Activated T-helper 17 cell treated with anti-CD3 and anti-CD28 coated beads, Interleukin-2, amount 50 U/mL, for 72 hours (primary cell): Measurements from ENCODE around the gene CFAP100. TPM values are rescaled to one million over a fixed set of nuclear protein-coding genes. Genes with fewer than 3 reads are reported as not detected.

Source experiments
- ATAC-seq: fragments of 150-1000 bp; cut with Tn5 transposase; replicated peaks from 2 replicates; pipeline ENCODE4 v1.10.0; 2021; ENCODE audit warnings: mild to moderate bottlenecking, moderate library complexity
- H3K27ac Mint-ChIP-seq: one replicate; pipeline ENCODE4 v1.8.0; 2022; ENCODE audit warnings: mixed read lengths
- H3K27me3 Mint-ChIP-seq: one replicate; pipeline ENCODE4 v1.8.0; 2022; ENCODE audit warnings: mixed read lengths
- H3K36me3 Mint-ChIP-seq: one replicate; pipeline ENCODE4 v1.8.0; 2022; ENCODE audit warnings: low read depth, mild to moderate bottlenecking, mixed read lengths
- H3K4me1 Mint-ChIP-seq: one replicate; pipeline ENCODE4 v1.8.0; 2022; ENCODE audit warnings: mixed read lengths
- H3K4me3 Mint-ChIP-seq: one replicate; pipeline ENCODE4 v1.8.0; 2022; ENCODE audit warnings: mild to moderate bottlenecking, mixed read lengths
- H3K9me3 Mint-ChIP-seq: one replicate; pipeline ENCODE4 v1.8.0; 2022; ENCODE audit warnings: mixed read lengths
- total RNA-seq, 2 donors: library from RNA; stranded (reverse); gene quantifications; one replicate each; pipeline ENCODE4 v1.2.3, GENCODE V29; 2022

CFAP100 gene
- total RNA-seq, 2 donors from 2014 or later = not detected

DNA sequence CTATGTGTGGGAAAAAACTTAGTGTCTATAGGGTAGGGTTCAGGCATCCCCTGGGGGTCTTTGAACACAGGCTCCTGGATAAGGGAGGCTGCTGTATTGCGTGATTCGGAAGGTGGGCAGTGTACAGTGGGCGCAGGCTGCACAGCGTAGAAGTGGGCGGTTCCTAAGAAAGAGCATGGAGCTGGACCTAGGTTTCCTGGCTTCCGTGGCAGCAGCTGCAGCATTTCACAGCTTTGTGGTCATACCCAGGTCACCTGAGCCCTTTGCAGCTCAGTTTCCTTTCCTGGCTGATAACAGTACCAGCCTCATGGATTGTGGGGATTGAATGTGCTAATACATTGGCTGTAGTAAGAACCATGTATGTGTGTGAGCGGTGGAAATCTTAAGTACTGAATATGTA, 22.2 kb downstream of the CFAP100 start:
- no peaks in the 10 kb centered on the region for H3K4me1 Mint-ChIP-seq
- peaks cover 27% of the 10 kb centered on the region for H3K27me3 Mint-ChIP-seq
- H3K9me3 Mint-ChIP-seq = no peaks in the 10 kb centered on the region
- no peaks in the 10 kb centered on the region for H3K36me3 Mint-ChIP-seq
- no peak overlapping the region for H3K4me3 Mint-ChIP-seq
- ATAC-seq = no peak
- H3K27ac Mint-ChIP-seq = no peak overlapping the region

DNA sequence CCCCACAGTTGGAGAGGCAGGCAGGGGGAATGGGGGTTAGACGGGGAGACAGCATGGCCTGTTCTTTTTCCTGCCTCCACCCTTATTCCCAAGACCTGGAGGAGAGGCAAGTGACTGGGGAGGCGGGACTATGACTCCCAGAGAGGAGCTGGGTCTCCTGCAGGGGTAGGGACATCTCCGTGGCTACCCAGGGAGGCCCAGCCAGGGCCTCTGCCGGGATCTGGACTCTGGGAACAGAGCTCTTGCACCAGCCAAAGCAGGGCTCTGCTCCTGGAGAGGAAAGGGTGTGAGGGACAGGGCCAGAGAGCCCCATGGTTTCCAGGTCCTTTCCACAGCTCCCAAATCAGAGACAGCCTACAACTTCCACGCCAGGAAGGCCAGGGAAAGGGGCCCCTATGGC, 22.8 kb downstream of the CFAP100 start:
- peaks cover 22% of the 10 kb centered on the region for H3K27me3 Mint-ChIP-seq
- no peaks in the 10 kb centered on the region for H3K4me1 Mint-ChIP-seq
- no peak for ATAC-seq
- H3K27ac Mint-ChIP-seq = no peak overlapping the region
- no peaks in the 10 kb centered on the region for H3K36me3 Mint-ChIP-seq
- no peaks in the 10 kb centered on the region for H3K9me3 Mint-ChIP-seq
- H3K4me3 Mint-ChIP-seq = no peak overlapping the region

GRCh38 chr3:126417981-126418530, 23.3 kb downstream of the CFAP100 start:
- ATAC-seq = no peak
- Mint-ChIP-seq H3K4me3 (no peak overlapping the region), H3K27me3 (peaks cover 17% of the 10 kb centered on the region), H3K9me3 (no peaks in the 10 kb centered on the region), H3K4me1 (no peaks in the 10 kb centered on the region), H3K36me3 (no peaks in the 10 kb centered on the region), H3K27ac (no peak overlapping the region)

DNA sequence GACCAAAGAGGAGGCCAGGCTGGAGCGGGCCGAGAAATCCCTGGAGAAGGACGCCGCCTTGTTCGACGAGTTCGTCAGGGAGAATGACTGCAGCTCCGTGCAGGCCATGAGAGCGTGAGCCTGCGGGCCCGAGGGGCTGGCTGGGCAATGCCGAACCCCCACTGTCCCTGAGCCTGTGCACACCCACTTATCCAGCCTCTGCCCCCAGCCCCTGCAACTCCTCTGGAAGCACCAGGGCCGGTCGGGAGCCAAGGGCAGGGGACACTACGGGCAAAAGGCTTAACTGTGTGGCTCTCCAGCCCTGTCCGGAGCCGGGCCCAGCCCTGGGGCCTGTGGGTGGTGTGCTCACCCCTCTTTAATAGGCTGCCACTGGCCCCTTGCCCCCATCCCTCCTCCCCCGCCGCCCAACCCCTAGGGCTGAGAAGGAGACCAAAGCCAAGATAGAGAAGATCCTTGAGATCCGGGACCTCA, 24.0 kb downstream of the CFAP100 start:
- Mint-ChIP-seq H3K4me1 (no peaks in the 10 kb centered on the region), H3K4me3 (no peak overlapping the region), H3K9me3 (no peaks in the 10 kb centered on the region), H3K27ac (no peak overlapping the region), H3K27me3 (peaks cover 17% of the 10 kb centered on the region), H3K36me3 (no peaks in the 10 kb centered on the region)
- no peak for ATAC-seq

- H3K9me3 Mint-ChIP-seq = no peaks in the 10 kb centered on the region
- H3K4me3 Mint-ChIP-seq = no peak overlapping the region
- no peaks in the 10 kb centered on the region for H3K4me1 Mint-ChIP-seq
- no peak for ATAC-seq
- no peak overlapping the region for H3K27ac Mint-ChIP-seq
- H3K27me3 Mint-ChIP-seq = peaks cover 15% of the 10 kb centered on the region
- no peaks in the 10 kb centered on the region for H3K36me3 Mint-ChIP-seq
Observed at GRCh38 chr3:126419151-126419703, 24.5 kb downstream of the CFAP100 start.

- H3K4me3 Mint-ChIP-seq = no peak overlapping the region
- no peaks in the 10 kb centered on the region for H3K9me3 Mint-ChIP-seq
- H3K27ac Mint-ChIP-seq = no peak overlapping the region
- H3K36me3 Mint-ChIP-seq = no peaks in the 10 kb centered on the region
- H3K27me3 Mint-ChIP-seq = peaks cover 6% of the 10 kb centered on the region
- no peaks in the 10 kb centered on the region for H3K4me1 Mint-ChIP-seq
- ATAC-seq = no peak
Observed at GRCh38 chr3:126419886-126420786, 25.4 kb downstream of the CFAP100 start.

GRCh38 chr3:126421573-126422119, 26.9 kb downstream of the CFAP100 start:
- Mint-ChIP-seq H3K27ac (no peak overlapping the region), H3K36me3 (no peaks in the 10 kb centered on the region), H3K4me3 (no peak overlapping the region), H3K4me1 (no peaks in the 10 kb centered on the region), H3K9me3 (peaks cover 6% of the 10 kb centered on the region), H3K27me3 (peaks cover 3% of the 10 kb centered on the region)
- no peak for ATAC-seq

- ATAC-seq = no peak
- Mint-ChIP-seq H3K27me3 (no peaks in the 10 kb centered on the region), H3K36me3 (no peaks in the 10 kb centered on the region), H3K27ac (no peak overlapping the region), H3K4me1 (no peaks in the 10 kb centered on the region), H3K9me3 (peaks cover 11% of the 10 kb centered on the region), H3K4me3 (no peak overlapping the region)
Observed at GRCh38 chr3:126422121-126422520, 27.4 kb downstream of the CFAP100 start.

- peaks cover 11% of the 10 kb centered on the region for H3K9me3 Mint-ChIP-seq
- no peak for ATAC-seq
- no peaks in the 10 kb centered on the region for H3K4me1 Mint-ChIP-seq
- H3K27ac Mint-ChIP-seq = no peak overlapping the region
- H3K27me3 Mint-ChIP-seq = no peaks in the 10 kb centered on the region
- no peaks in the 10 kb centered on the region for H3K36me3 Mint-ChIP-seq
- no peak overlapping the region for H3K4me3 Mint-ChIP-seq
Observed at GRCh38 chr3:126422571-126423091, 27.9 kb downstream of the CFAP100 start.

- Mint-ChIP-seq H3K9me3 (peaks cover 11% of the 10 kb centered on the region), H3K27ac (no peak overlapping the region), H3K36me3 (no peaks in the 10 kb centered on the region), H3K4me3 (no peak overlapping the region), H3K4me1 (no peaks in the 10 kb centered on the region), H3K27me3 (no peaks in the 10 kb centered on the region)
- no peak for ATAC-seq
Observed at GRCh38 chr3:126423191-126424038, 28.7 kb downstream of the CFAP100 start.

- Mint-ChIP-seq H3K36me3 (no peaks in the 10 kb centered on the region), H3K27ac (no peak overlapping the region), H3K4me1 (no peaks in the 10 kb centered on the region), H3K27me3 (no peaks in the 10 kb centered on the region), H3K4me3 (no peak overlapping the region), H3K9me3 (peaks cover 11% of the 10 kb centered on the region)
- ATAC-seq = no peak
Observed at GRCh38 chr3:126424039-126424717, 29.5 kb downstream of the CFAP100 start.

GRCh38 chr3:126424751-126425150, 30.0 kb downstream of the CFAP100 start:
- Mint-ChIP-seq H3K27ac (no peak overlapping the region), H3K36me3 (no peaks in the 10 kb centered on the region), H3K4me3 (no peak overlapping the region), H3K27me3 (no peaks in the 10 kb centered on the region), H3K4me1 (no peaks in the 10 kb centered on the region), H3K9me3 (peaks cover 11% of the 10 kb centered on the region)
- no peak for ATAC-seq

DNA sequence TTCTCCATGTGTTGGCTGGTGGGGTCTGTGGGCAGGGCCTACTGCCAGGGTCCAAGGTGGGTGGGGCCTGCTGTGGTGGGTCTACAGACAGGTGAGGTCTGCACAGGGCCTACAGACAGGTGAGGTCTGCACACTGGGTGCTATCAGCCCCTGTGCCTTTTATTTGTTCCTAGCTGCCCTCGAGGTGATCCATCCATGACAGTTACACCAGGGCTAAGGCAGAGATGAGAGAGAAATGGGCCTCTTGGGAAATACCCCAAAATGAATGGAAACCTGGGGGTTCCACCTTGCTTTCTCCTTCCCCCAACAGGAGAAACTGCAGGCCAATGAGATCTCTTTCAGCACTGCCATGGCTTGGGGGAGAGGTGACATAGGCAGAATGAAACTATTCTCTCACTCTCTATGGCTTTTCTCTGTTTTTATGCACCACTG, 36.4 kb downstream of the CFAP100 start:
- no peak overlapping the region for H3K4me3 Mint-ChIP-seq
- H3K4me1 Mint-ChIP-seq = peaks cover 5% of the 10 kb centered on the region
- peaks cover 5% of the 10 kb centered on the region for H3K9me3 Mint-ChIP-seq
- no peaks in the 10 kb centered on the region for H3K27me3 Mint-ChIP-seq
- H3K27ac Mint-ChIP-seq = no peak overlapping the region
- ATAC-seq = no peak
- peaks cover 6% of the 10 kb centered on the region for H3K36me3 Mint-ChIP-seq
